GM06990 (cell line): ENCODE data around the gene LRFN2.

Source experiments
- DNase-seq: peaks from one replicate; pipeline ENCODE4 v3.0.0-alpha.2; 2011; ENCODE audit not compliant: insufficient read length; ENCODE audit errors: extremely low read depth
- H3K27me3 ChIP-seq: replicated peaks from 2 replicates; pipeline ENCODE4 v1.6.0; 2011; ENCODE audit warnings: low read length; ENCODE audit not compliant: control insufficient read depth, insufficient read depth
- H3K36me3 ChIP-seq: 2 replicates; pipeline ENCODE4 v1.5.1; 2011; ENCODE audit warnings: low read length; ENCODE audit not compliant: control insufficient read depth, insufficient read depth
- H3K4me3 ChIP-seq: replicated peaks from 2 replicates; pipeline ENCODE4 v1.5.1; 2011; ENCODE audit warnings: low read depth, mild to moderate bottlenecking, control low read depth, low read length
- CTCF ChIP-seq: IDR thresholded peaks from 2 replicates; pipeline ENCODE4 v1.5.1; 2011; ENCODE audit warnings: low read length, control low read depth, mild to moderate bottlenecking, inconsistent platforms; ENCODE audit not compliant: insufficient read depth, poor library complexity, severe bottlenecking

The LRFN2 gene

GRCh38 chr6:40406175-40406574 lies 181.0 kb downstream of the LRFN2 start:
- no peaks in the 10 kb centered on the region for H3K36me3 ChIP-seq
- no peaks in the 10 kb centered on the region; the same call in 1 of the 2 replicates for H3K27me3 ChIP-seq
- no peak for DNase-seq
- no peak for TF ChIP-seq CTCF
- H3K4me3 ChIP-seq: no peak overlapping the region

GRCh38 chr6:40400738-40401137 lies 186.4 kb downstream of the LRFN2 start:
- H3K4me3 ChIP-seq: no peak overlapping the region
- no peak for TF ChIP-seq CTCF
- no peak for DNase-seq
- H3K27me3 ChIP-seq: no peaks in the 10 kb centered on the region; the same call in 1 of the 2 replicates
- H3K36me3 ChIP-seq: no peaks in the 10 kb centered on the region

GRCh38 chr6:40399888-40400457 lies 187.2 kb downstream of the LRFN2 start:
- H3K4me3 ChIP-seq: no peak overlapping the region

GRCh38 chr6:40398810-40399477 lies 188.2 kb downstream of the LRFN2 start:
- TF ChIP-seq CTCF: no peak
- H3K36me3 ChIP-seq: no peaks in the 10 kb centered on the region
- H3K4me3 ChIP-seq: no peak overlapping the region
- DNase-seq: no peak
- no peaks in the 10 kb centered on the region; the same call in 1 of the 2 replicates for H3K27me3 ChIP-seq

More at GRCh38 chr6:40399888-40400457, 187.2 kb downstream of the LRFN2 start:
- no peak for TF ChIP-seq CTCF
- Histone ChIP-seq H3K36me3 (no peaks in the 10 kb centered on the region), H3K27me3 (no peaks in the 10 kb centered on the region; the same call in 1 of the 2 replicates)
- no peak for DNase-seq

GRCh38 chr6:40398034-40398691 lies 189.0 kb downstream of the LRFN2 start:
- Histone ChIP-seq H3K36me3 (no peaks in the 10 kb centered on the region), H3K4me3 (no peak overlapping the region), H3K27me3 (no peaks in the 10 kb centered on the region; the same call in 1 of the 2 replicates)
- no peak for TF ChIP-seq CTCF
- no peak for DNase-seq
